Astrocyte of the cerebellum (primary cell): Measurements from ENCODE around the gene CELF3.

Source experiments
- DNase-seq: peaks from one replicate; pipeline ENCODE4 v3.0.0-alpha.2; 2011; ENCODE audit warnings: low read depth
- H3K4me3 ChIP-seq: 2 replicates; pipeline ENCODE4 v1.5.1; 2011; ENCODE audit warnings: mild to moderate bottlenecking, low read depth, low read length, moderate library complexity
- in situ Hi-C: cut with HindIII; loops from 2 replicates; pipeline ENCODE4 v1.10.0; 2017; ENCODE audit warnings: low sequenced_read_pairs
- TF ChIP-seq, protein P1 (sequence below): IDR thresholded peaks from 2 replicates; pipeline ENCODE4 v1.5.1; 2012; ENCODE audit warnings: low read length, low read depth, moderate library complexity, mild to moderate bottlenecking; ENCODE audit errors: missing control alignments

The CELF3 gene

DNA sequence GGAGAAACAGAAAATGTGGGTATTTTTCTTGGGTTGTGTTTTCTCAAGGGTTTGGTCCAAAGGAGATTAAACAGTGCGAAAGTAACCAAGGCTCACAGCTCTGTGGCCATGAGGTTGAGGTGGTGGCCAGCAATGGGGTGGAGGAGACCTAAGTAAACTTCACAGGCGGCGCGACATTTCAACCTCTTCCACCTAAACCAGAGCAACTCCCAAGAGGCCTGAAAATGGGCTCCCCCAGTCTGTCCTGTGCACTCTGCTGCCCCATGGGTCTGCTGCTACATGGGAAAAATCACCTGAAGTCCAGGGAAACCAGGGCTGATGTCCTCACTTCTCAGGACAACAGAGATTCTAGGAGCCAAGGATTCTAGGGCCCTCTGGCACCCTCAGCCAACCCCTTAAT lies 12.4 kb downstream of the CELF3 start:
- H3K4me3 ChIP-seq: no peak overlapping the region
- TF ChIP-seq, protein P1, sequence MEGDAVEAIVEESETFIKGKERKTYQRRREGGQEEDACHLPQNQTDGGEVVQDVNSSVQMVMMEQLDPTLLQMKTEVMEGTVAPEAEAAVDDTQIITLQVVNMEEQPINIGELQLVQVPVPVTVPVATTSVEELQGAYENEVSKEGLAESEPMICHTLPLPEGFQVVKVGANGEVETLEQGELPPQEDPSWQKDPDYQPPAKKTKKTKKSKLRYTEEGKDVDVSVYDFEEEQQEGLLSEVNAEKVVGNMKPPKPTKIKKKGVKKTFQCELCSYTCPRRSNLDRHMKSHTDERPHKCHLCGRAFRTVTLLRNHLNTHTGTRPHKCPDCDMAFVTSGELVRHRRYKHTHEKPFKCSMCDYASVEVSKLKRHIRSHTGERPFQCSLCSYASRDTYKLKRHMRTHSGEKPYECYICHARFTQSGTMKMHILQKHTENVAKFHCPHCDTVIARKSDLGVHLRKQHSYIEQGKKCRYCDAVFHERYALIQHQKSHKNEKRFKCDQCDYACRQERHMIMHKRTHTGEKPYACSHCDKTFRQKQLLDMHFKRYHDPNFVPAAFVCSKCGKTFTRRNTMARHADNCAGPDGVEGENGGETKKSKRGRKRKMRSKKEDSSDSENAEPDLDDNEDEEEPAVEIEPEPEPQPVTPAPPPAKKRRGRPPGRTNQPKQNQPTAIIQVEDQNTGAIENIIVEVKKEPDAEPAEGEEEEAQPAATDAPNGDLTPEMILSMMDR: no peak
- no peak for DNase-seq
- in situ Hi-C loops: no loop called here

DNA sequence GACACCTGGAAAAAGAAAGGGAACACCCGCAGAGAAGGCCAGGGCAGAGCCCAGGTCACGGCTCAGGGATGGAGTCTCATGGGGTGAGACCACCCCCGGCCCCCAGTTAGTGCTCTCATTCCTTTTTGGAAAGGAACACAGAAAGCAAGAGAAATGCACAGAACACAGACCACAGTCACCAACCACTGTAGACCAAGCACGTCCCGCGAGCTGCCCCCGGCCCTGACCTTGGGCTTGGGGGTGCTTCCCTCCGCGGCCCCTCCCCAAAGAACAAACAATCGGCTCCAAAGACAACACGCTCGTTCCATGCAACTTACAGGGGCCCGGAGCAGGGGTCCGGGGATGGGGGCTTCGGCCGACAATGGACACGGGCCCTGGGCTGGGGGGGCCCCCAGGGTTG lies 12.8 kb downstream of the CELF3 start:
- TF ChIP-seq, protein P1: no peak
- no peak for DNase-seq
- no peak overlapping the region for H3K4me3 ChIP-seq
- in situ Hi-C loops: no loop called here

DNA sequence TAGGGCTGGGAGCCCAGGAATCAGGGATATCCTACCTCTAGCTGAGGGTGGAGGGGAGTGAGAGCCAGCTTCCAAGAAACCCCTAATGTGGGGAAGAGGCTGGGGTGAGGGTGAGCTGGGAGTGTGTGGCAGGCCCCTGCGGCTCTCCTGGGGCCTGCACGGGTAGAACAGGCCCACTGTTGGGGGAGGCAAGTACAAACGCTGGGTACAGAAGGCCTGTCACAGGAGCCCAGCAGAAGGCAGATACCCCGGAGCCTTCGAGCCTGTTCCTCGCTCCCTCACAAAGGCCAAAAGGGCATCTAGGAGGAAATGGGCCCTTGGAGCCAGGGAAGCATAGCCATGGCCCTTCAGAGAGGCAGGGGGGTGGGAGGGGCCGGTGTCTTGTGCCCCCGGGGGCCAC lies 13.7 kb downstream of the CELF3 start:
- TF ChIP-seq, protein P1: no peak
- DNase-seq: no peak
- in situ Hi-C loops: no loop called here
- H3K4me3 ChIP-seq: no peak overlapping the region

DNA sequence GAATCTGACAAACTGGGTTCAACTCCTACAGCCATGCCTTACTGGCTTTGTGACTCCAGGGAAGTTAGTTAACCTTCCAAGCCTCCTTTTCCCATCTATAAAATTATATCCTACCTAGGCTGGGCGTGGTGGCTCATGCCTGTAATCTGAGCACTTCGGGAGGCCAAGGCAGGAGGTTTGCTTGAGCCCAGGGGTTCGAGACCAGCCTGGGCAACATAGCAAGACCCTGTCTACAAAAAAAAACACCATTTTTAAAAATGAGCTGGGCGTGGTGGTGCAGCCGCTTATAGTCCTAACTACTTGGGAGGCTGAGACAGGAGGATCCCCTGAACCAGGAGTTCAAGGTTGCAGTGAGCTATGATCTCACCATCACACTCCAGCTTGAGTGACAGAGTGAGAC lies 15.1 kb downstream of the CELF3 start:
- no peak overlapping the region for H3K4me3 ChIP-seq
- DNase-seq: no peak
- in situ Hi-C loops: no loop called here
- TF ChIP-seq, protein P1: no peak

DNA sequence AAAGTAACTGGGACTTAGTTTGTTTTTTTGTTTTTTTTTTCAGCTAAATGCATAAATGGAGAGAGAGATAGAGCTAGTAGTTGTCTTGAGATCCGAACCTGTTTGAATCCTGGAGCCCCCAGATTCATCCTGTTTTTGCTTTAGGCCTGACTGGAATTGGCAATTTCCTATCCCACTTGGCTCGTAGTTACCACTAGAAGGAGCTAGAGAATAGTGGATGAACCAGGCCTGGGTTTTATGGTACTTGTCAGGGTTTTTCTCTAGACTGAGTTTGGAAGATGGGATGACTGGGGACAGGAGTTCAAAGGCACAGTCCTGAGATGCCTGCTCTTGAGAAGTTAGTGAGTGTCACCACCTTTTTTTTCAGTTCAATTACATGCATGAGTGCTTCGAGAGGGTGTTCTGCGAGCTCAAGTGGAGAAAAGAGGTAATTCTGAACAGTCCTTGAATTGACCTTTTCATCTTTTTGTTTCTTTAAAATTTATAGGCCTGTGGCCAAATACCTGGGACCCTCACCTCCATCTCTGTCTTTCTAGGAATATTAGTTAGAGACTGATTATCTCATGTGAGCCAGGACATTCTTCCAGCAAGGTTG lies 23.4 kb downstream of the CELF3 start:
- peak; percentile 20 for DNase-seq
- no peak overlapping the region for H3K4me3 ChIP-seq
- TF ChIP-seq, protein P1: peak; percentile 83
- in situ Hi-C loops: no loop called here

DNA sequence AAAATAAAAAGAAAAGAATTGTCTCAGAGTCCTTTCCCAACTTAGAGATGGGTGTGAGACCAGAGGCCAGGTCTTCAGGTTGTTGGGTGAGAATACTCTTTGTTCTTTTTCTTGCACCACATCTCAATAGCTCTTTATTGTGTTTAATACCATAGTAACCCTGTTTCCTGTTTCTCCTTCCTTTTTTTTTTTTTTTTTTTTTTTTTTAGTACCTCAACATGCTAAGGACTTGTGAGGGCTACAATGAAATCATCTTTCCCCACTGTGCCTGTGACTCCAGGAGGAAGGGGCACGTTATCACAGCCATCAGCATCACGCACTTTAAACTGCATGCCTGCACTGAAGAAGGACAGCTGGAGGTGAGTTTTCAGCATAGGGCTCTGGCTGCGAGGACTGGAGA lies 24.4 kb downstream of the CELF3 start:
- no peak for DNase-seq
- in situ Hi-C loops: no loop called here
- H3K4me3 ChIP-seq: no peak overlapping the region
- TF ChIP-seq, protein P1: no peak
